Activated CD8-positive, alpha-beta memory T cell treated with anti-CD3 and anti-CD28 coated beads for 36 hours (primary cell): ENCODE data around the gene ABCA10. TPM values are rescaled to one million over a fixed set of nuclear protein-coding genes. Genes with fewer than 3 reads are reported as not detected.
"Not testable (repeated sequence)": the region's sequence is repeated elsewhere in the genome, so short reads cannot be mapped to it uniquely, and the experiment has no call there.

Experiments used
- CTCF ChIA-PET: fragments of 350-600 bp; sonication (Branson Sonifier 250); formaldehyde crosslinking; loops from one replicate; lab custom pipeline; 2021; ENCODE audit warnings: antibody characterized with exemption; lab: Charles Lee
- POLR2A ChIA-PET: fragments of 350-600 bp; sonication (Branson Sonifier 250); formaldehyde crosslinking; loops from one replicate; lab custom pipeline; 2021; ENCODE audit warnings: antibody characterized with exemption; lab: Charles Lee
- total RNA-seq, 2 experiments: library from RNA; stranded (reverse); gene quantifications; one replicate each; pipeline ENCODE4 v1.2.3, GENCODE V29; 2021

Gene ABCA10, protein sequence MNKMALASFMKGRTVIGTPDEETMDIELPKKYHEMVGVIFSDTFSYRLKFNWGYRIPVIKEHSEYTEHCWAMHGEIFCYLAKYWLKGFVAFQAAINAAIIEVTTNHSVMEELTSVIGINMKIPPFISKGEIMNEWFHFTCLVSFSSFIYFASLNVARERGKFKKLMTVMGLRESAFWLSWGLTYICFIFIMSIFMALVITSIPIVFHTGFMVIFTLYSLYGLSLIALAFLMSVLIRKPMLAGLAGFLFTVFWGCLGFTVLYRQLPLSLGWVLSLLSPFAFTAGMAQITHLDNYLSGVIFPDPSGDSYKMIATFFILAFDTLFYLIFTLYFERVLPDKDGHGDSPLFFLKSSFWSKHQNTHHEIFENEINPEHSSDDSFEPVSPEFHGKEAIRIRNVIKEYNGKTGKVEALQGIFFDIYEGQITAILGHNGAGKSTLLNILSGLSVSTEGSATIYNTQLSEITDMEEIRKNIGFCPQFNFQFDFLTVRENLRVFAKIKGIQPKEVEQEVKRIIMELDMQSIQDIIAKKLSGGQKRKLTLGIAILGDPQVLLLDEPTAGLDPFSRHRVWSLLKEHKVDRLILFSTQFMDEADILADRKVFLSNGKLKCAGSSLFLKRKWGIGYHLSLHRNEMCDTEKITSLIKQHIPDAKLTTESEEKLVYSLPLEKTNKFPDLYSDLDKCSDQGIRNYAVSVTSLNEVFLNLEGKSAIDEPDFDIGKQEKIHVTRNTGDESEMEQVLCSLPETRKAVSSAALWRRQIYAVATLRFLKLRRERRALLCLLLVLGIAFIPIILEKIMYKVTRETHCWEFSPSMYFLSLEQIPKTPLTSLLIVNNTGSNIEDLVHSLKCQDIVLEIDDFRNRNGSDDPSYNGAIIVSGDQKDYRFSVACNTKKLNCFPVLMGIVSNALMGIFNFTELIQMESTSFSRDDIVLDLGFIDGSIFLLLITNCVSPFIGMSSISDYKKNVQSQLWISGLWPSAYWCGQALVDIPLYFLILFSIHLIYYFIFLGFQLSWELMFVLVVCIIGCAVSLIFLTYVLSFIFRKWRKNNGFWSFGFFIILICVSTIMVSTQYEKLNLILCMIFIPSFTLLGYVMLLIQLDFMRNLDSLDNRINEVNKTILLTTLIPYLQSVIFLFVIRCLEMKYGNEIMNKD (N-terminal part only)
- under 1 TPM; 0.30 to 0.31 TPM for total RNA-seq

DNA sequence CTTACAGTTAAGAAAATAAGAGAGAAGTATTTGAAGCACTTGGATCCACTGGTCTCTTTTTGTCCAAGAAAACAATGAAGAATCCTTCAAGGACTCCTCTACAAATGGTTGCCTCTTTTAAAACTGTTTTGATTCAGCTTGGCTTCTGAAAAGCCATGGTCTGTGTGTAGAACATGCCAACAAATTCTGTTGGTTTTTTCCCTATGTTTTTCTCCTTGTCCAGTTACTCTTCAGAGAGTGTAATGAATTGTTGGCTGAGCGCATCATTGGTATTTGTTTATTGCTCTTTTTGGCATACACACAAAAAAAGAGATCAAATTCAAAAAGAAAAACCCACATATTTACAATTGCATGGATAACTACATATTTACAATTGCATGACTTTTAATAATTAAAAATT, at the start of gene ABCA10:
Gene ABCA10, minus strand, starts transcription at position 249 of the 400 bp plus-strand sequence. CDS start 3,466 bp downstream, outside the sequence.
- POLR2A ChIA-PET = no interaction called here
- CTCF ChIA-PET = no interaction called here

GRCh38 chr17:69276279-69276678, 47.7 kb upstream of the ABCA10 start:
- POLR2A ChIA-PET, CTCF ChIA-PET: not testable (repeated sequence)

DNA sequence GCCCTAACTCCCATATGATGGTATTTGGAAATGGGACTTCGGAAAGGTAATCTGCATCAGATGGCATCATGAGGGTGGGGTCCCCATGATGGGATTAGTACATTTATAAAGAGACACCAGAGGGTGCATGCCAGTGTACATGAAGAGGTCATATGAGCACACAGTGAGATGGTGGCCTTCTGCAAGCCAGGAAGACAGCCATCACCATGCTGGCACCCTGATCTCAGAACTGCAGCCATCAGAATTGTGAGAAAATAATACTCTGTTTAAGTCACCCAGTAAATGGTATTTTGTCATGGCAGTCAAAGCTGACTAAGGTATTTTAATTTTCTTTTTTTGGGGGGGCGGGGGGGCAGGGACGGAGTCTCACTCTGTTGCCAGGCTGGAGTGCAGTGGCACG, 47.1 kb upstream of the ABCA10 start:
- POLR2A ChIA-PET = no interaction called here
- CTCF ChIA-PET = no interaction called here

DNA sequence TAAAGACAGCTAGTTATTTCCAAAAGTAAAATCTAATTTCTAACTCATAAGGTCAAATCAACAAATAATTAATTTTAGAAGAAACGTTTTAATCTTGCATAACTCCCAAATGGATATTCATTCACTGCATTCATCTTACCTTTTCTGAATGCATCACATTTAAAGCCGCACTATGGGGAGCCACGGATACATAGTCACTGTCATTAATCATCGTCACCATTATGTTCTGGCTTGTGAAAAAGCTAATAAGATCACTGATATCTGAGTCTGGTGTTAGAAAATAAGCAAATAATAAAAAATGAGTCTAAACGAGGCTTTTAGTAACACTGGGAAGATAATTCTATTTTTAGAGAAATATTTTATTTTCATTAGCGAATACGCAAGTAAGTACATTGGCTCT, 42.4 kb upstream of the ABCA10 start:
- ChIA-PET CTCF (no interaction called here), POLR2A (no interaction called here)

GRCh38 chr17:69269131-69269998, 40.7 kb upstream of the ABCA10 start:
- ChIA-PET CTCF (no interaction called here), POLR2A (no interaction called here)

GRCh38 chr17:69268543-69269014, 40.0 kb upstream of the ABCA10 start:
- ChIA-PET CTCF (no interaction called here), POLR2A (no interaction called here)

- ChIA-PET POLR2A (no interaction called here), CTCF (no interaction called here)
Observed at GRCh38 chr17:69267219-69267618, 38.6 kb upstream of the ABCA10 start.

GRCh38 chr17:69265873-69266272, 37.2 kb upstream of the ABCA10 start:
- ChIA-PET CTCF (no interaction called here), POLR2A (no interaction called here)

DNA sequence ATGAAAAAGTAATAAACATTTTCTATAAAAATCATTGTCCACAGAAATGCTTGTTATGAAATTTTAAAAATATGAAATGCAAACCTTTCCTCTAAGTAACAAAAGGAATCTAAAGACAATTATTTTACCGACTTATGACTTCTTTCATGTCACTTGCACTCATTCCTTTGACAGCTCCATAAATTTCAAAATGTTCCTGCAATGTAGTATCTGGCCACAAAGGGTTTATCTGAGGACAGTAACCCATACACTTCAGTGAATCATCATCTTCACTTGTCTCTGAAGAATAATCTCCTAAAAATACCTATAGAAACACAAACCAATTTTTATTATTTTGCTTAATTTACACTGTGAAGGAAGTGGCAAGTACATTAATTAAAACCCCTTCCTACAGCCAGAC, 25.6 kb upstream of the ABCA10 start:
- CTCF ChIA-PET = no interaction called here
- POLR2A ChIA-PET = no interaction called here

GRCh38 chr17:69250641-69251040, 22.0 kb upstream of the ABCA10 start:
- ChIA-PET POLR2A (no interaction called here), CTCF (no interaction called here)

GRCh38 chr17:69246726-69247375, 18.2 kb upstream of the ABCA10 start:
- POLR2A ChIA-PET = no interaction called here
- CTCF ChIA-PET = no interaction called here

DNA sequence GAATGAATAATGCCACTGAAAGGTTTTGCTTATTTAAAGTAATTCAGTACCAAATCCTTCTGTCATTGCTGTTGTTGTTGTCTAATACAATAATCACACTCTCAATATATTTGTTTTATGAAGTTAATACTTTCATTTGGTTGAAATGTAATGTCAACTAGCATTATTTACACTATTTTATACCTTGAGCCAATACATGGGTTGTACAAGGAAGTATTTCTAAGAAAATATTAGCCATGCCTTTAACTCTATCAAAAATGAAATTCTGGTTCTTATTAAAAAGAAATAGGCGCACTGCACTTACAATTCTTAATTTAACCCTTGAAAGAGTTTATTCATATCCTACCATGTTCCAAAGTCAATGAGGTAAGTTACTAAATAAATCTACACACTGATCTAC, 17.6 kb upstream of the ABCA10 start:
- ChIA-PET POLR2A (no interaction called here), CTCF (no interaction called here)

DNA sequence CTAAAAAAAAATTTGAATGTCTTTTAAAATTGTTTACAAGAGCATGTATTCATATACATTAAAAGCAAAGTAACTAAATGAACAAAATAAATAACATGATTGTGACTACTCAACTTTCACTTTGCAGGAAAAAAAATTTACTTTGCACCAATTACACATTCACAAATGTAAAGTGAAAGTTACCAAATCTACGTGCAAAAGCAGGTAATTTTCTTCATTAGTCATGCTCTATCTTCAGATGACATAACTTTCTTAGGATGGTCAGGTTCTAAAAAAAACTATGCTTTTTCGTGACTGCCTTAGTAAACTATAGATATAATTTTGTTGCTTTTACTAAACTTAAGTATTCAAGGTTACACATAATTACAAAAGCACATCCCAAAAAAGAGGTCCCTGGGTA, 17.0 kb upstream of the ABCA10 start:
- CTCF ChIA-PET = no interaction called here
- POLR2A ChIA-PET = no interaction called here

- POLR2A ChIA-PET = no interaction called here
- CTCF ChIA-PET = interaction anchor here (1.4 kb wide), 1 partner anchor 463 kb away, joined by 5 read pairs; no protein-coding TSS in a partner anchor
Observed at GRCh38 chr17:69239611-69240600, 11.3 kb upstream of the ABCA10 start.

DNA sequence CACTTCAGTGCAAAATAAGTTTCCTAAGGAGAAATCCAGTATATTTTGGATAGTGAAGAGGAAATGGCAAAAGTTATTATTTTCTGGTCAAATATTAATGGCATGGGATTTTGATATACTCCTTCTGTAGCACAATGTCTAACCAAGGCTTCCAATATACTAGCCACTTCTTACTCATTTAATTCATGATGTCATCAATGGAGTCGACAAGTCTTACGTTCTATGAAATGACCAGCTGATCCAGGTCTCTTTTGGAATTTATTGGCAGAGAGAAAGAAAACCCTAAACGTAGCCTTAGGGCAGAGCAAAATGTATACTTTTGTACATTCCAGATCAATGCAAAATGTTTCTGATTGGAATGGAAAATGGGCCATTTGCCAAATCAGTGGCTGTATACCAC, 8.3 kb upstream of the ABCA10 start:
- ChIA-PET POLR2A (no interaction called here), CTCF (no interaction called here)

GRCh38 chr17:69236464-69236863, 7.8 kb upstream of the ABCA10 start:
- ChIA-PET POLR2A (no interaction called here), CTCF (interaction anchor here (0.7 kb wide), 1 partner anchor 15 kb away, joined by 3 read pairs; no protein-coding TSS in a partner anchor)

DNA sequence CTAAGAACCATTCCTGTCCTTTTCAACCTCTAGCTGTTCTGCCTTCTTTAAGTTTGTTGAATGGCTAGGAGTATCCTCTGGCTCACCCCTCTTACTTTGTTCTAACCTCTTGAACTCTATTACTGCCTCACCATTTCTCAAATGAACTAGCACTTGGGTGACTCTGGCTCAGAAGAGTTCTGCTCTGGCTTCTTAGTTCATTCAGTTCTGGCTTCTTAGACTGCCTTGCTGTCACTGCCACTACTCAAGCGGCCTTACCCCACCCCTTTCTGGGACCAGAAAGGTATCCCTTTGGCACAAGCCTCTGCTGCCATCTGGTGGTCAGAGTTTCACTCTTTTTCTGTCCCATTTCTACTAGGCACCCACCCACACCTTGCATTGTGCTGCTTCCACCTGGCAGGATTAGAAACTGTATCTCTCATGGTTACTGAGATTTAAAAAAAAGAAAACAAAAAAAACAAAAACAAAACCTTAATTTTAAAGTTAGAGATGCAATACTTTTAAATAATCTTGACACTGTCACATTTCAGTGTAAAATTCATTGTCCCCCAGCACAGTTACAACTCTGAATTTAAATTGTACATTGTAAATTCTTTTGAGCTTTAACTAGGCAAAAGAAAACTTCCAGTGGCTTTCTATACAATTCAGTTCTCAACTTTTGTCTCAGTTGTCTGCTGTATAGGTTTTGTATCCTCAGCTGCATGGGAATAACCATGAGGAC, 6.9 kb upstream of the ABCA10 start:
- CTCF ChIA-PET = interaction anchor here (0.7 kb wide), 1 partner anchor 14 kb away, joined by 3 read pairs; no protein-coding TSS in a partner anchor
- POLR2A ChIA-PET = no interaction called here
